Cardiac fibroblast (primary cell): Measurements from ENCODE around the gene CCDC9B.

Experiments
- DNase-seq, 2 donors: peaks; one replicate each; pipeline versions ENCODE4 v3.0.0 to v3.0.0-alpha.2; 2010; ENCODE audit warnings: low read depth in 2 of 2
- H3K4me3 ChIP-seq, 2 donors: replicated peaks in 1 of 2; 1 replicate in 1 of 2; 2 replicates in 1 of 2; pipeline ENCODE4 v1.5.1; 2011; ENCODE audit warnings: low read depth in 2 of 2, low read length in 2 of 2, mild to moderate bottlenecking in 2 of 2, moderate library complexity in 1 of 2
- TF ChIP-seq, protein P1 (sequence below): IDR thresholded peaks from one replicate; pipeline ENCODE4 v1.5.1; 2011; ENCODE audit warnings: low read depth, mild to moderate bottlenecking, low read length, inconsistent platforms

The CCDC9B gene

GRCh38 chr15:40292246-40292645, 48.5 kb downstream of the CCDC9B start:
- TF ChIP-seq, protein P1, sequence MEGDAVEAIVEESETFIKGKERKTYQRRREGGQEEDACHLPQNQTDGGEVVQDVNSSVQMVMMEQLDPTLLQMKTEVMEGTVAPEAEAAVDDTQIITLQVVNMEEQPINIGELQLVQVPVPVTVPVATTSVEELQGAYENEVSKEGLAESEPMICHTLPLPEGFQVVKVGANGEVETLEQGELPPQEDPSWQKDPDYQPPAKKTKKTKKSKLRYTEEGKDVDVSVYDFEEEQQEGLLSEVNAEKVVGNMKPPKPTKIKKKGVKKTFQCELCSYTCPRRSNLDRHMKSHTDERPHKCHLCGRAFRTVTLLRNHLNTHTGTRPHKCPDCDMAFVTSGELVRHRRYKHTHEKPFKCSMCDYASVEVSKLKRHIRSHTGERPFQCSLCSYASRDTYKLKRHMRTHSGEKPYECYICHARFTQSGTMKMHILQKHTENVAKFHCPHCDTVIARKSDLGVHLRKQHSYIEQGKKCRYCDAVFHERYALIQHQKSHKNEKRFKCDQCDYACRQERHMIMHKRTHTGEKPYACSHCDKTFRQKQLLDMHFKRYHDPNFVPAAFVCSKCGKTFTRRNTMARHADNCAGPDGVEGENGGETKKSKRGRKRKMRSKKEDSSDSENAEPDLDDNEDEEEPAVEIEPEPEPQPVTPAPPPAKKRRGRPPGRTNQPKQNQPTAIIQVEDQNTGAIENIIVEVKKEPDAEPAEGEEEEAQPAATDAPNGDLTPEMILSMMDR = no peak
- no peak overlapping the region for H3K4me3 ChIP-seq
- no peak for DNase-seq

- TF ChIP-seq, protein P1 = no peak
- H3K4me3 ChIP-seq = peak overlapping the region; percentile 23 to 24
- DNase-seq = peak; percentile 61 to 64
These were observed 49.7 kb downstream of the CCDC9B start for GRCh38 chr15:40290918-40291574.

DNA sequence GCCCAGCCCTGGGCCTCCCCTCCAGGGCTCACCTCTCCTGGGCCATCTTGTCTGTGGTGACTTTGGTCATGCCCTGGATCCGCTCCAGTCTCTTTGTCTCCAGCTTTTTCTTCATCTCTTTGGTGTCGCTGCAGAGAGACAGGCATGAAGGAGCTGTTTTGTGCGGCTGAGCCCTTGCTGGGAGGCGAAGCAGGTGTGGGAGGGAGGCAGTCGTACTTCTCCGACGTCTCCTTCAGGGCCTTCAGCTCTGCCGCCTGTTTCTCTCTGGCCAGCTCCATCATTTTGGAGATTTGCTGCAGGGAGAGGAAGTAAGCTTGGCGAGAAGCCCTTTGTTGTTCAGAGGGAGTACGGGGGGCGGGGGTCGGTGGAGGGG, 50.2 kb downstream of the CCDC9B start:
- TF ChIP-seq, protein P1 = no peak
- DNase-seq = peak in 1 of 2 donors; percentile 17
- no peak overlapping the region for H3K4me3 ChIP-seq

DNA sequence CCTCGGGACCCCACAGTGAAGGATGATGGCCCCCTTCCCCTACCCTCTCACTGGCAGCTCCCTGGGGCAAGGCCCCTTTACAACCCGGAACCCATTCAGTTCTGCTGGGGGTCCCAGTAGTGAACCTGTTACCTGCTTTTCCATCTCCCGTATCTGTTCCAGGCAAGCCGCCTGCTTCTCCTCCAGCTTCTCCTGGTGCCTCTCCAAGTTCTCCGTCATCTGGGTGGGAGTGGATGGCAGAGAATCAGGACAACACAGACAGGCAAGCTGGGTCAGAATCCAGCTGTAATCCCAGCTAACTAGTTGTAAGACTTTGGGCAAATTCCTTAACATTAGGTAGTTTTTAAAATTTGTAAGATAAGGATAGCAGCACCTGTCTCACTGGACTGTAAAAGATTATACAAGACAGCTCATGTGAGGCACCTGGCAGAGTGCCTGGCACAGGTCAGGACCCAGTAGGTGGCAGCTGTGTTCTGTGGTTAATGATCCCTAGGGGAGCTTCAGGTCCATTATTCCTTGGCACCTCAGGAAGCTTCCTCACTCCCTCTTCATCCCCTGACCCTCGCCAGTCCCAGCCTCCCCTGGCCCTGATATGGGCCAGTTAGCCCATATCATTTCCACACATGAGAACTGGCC, 51.5 kb downstream of the CCDC9B start:
- no peak for DNase-seq
- no peak overlapping the region for H3K4me3 ChIP-seq
- TF ChIP-seq, protein P1 = no peak

- DNase-seq = peak in 1 of 2 donors; percentile 33
- TF ChIP-seq, protein P1 = no peak
These were observed 52.8 kb downstream of the CCDC9B start for GRCh38 chr15:40287968-40288367.

GRCh38 chr15:40287505-40287904, 53.2 kb downstream of the CCDC9B start:
- no peak for DNase-seq
- H3K4me3 ChIP-seq = no peak overlapping the region
- TF ChIP-seq, protein P1 = no peak

More at GRCh38 chr15:40287968-40288367, 52.8 kb downstream of the CCDC9B start:
- H3K4me3 ChIP-seq = no peak overlapping the region
